COLO668 (cell line): ENCODE measurements around the gene STXBP1.
"Not testable (repeated sequence)": the region's sequence is repeated elsewhere in the genome, so short reads cannot be mapped to it uniquely, and the experiment has no call there.

ENCODE experiments used
- DNase-seq: peaks from one replicate; lab custom pipeline; 2025; ENCODE audit not compliant: unreplicated experiment; lab: John Stamatoyannopoulos, UW

STXBP1 gene

GRCh38 chr9:127577194-127577593 lies 34.9 kb upstream of the STXBP1 start:
- not testable (repeated sequence) for DNase-seq

GRCh38 chr9:127578627-127578951 lies 33.5 kb upstream of the STXBP1 start:
- no peak for DNase-seq

- peak; percentile 94 for DNase-seq
Measured at GRCh38 chr9:127578952-127579853, 32.9 kb upstream of the STXBP1 start.

GRCh38 chr9:127580366-127580765 lies 31.7 kb upstream of the STXBP1 start:
- no peak for DNase-seq

- no peak for DNase-seq
Measured at GRCh38 chr9:127580879-127581475, 31.1 kb upstream of the STXBP1 start.

- not testable (repeated sequence) for DNase-seq
Measured at GRCh38 chr9:127584474-127584805, 27.6 kb upstream of the STXBP1 start.

- DNase-seq = no peak
Measured at GRCh38 chr9:127585161-127585819, 26.8 kb upstream of the STXBP1 start.

GRCh38 chr9:127586096-127586495 lies 26.0 kb upstream of the STXBP1 start:
- no peak for DNase-seq

GRCh38 chr9:127586537-127586936 lies 25.5 kb upstream of the STXBP1 start:
- DNase-seq = peak; percentile 75

GRCh38 chr9:127587966-127588365 lies 24.1 kb upstream of the STXBP1 start:
- DNase-seq = no peak

GRCh38 chr9:127588740-127589506 lies 23.2 kb upstream of the STXBP1 start:
- no peak for DNase-seq

GRCh38 chr9:127589955-127590370 lies 22.1 kb upstream of the STXBP1 start:
- peak; percentile 51 for DNase-seq

GRCh38 chr9:127595611-127596010 lies 16.5 kb upstream of the STXBP1 start:
- DNase-seq = no peak

- no peak for DNase-seq
Measured at GRCh38 chr9:127598839-127599549, 13.1 kb upstream of the STXBP1 start.

- DNase-seq = no peak
Measured at GRCh38 chr9:127599550-127599891, 12.6 kb upstream of the STXBP1 start.

GRCh38 chr9:127603226-127603625 lies 8.9 kb upstream of the STXBP1 start:
- DNase-seq = no peak

GRCh38 chr9:127606043-127606442 lies 6.0 kb upstream of the STXBP1 start:
- DNase-seq = no peak

- peak; percentile 96 for DNase-seq
Measured at GRCh38 chr9:127608104-127608966, 3.7 kb upstream of the STXBP1 start.

GRCh38 chr9:127611603-127611898 lies 526 bp upstream of the STXBP1 start:
- DNase-seq = no peak

- peak; percentile 55 for DNase-seq
Measured at GRCh38 chr9:127612939-127613582, 984 bp downstream of the STXBP1 start.
